Measurements from ENCODE around the gene NID2. TPM values are rescaled to one million over a fixed set of nuclear protein-coding genes. Genes with fewer than 3 reads are reported as not detected.

NID2 gene
- total RNA-seq, 1 experiment from 2014 or later: 9.5 TPM

- DNase-seq: no peak
- Histone ChIP-seq H3K4me1 (no peaks in the 10 kb centered on the region; the same call in 1 of the 2 replicates), H3K27me3 (replicated peaks; ENCODE audit: control insufficient read depth, insufficient read depth, low read length) (no peaks in the 10 kb centered on the region), H3K36me3 (ENCODE audit: control insufficient read depth, insufficient read depth, low read length) (no peaks in the 10 kb centered on the region), H3K9me3 (no peaks in the 10 kb centered on the region), H3K4me3 (ENCODE audit: low read depth, low read length) (no peak overlapping the region)
- Mint-ChIP-seq H3K36me3 (ENCODE audit: insufficient read depth, unreplicated experiment) (peaks cover 6% of the 10 kb centered on the region), H3K4me1 (ENCODE audit: low read depth, unreplicated experiment) (no peaks in the 10 kb centered on the region), H3K9me3 (ENCODE audit: unreplicated experiment) (no peaks in the 10 kb centered on the region), H3K27ac (ENCODE audit: unreplicated experiment) (no peak overlapping the region), H3K4me3 (ENCODE audit: unreplicated experiment) (no peak overlapping the region), H3K27me3 (ENCODE audit: insufficient read depth, unreplicated experiment) (no peaks in the 10 kb centered on the region)
- no TSS peak for BruUV-seq (replicated peaks)
- TF ChIP-seq, protein P1, sequence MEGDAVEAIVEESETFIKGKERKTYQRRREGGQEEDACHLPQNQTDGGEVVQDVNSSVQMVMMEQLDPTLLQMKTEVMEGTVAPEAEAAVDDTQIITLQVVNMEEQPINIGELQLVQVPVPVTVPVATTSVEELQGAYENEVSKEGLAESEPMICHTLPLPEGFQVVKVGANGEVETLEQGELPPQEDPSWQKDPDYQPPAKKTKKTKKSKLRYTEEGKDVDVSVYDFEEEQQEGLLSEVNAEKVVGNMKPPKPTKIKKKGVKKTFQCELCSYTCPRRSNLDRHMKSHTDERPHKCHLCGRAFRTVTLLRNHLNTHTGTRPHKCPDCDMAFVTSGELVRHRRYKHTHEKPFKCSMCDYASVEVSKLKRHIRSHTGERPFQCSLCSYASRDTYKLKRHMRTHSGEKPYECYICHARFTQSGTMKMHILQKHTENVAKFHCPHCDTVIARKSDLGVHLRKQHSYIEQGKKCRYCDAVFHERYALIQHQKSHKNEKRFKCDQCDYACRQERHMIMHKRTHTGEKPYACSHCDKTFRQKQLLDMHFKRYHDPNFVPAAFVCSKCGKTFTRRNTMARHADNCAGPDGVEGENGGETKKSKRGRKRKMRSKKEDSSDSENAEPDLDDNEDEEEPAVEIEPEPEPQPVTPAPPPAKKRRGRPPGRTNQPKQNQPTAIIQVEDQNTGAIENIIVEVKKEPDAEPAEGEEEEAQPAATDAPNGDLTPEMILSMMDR (IDR thresholded peaks at IDR 0.05; ENCODE audit: insufficient read depth in 1 of 2, low read depth in 1 of 2, low read length in 1 of 2, severe bottlenecking in 1 of 2, unreplicated experiment in 1 of 2): no peak
- intact Hi-C loops (cut with micrococcal nuclease; ENCODE audit: unreplicated experiment): no loop called here
- CTCF ChIA-PET: interaction anchor here (0.6 kb wide), 1 partner anchor 241 kb away, joined by 3 read pairs; no protein-coding TSS in a partner anchor
- POLR2A ChIA-PET: no interaction called here
These were observed 48.6 kb downstream of the NID2 start for GRCh38 chr14:52020161-52020714.

DNA sequence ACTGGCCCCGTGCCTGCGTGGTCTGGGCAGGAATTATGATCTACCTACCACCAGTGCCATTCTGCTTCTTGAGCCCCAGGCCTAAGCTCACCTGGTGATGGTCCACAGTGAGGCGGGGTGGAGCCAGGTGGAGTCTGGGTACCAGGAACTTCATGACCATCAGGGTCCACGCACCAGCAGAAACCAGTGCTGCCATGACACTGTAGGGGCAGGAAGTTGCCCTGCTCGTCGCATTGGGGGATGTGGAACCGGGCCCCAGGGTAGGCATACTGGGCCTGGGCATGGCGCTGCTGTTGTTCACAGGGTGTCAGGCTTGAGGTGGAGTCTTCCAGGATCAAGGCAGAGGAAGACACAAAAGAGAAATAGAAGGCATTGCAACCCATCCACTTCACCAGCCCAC lies 49.9 kb downstream of the NID2 start:
- H3K27ac Mint-ChIP-seq (ENCODE audit: unreplicated experiment): no peak overlapping the region
- TF ChIP-seq, protein P1 (IDR thresholded peaks at IDR 0.05; ENCODE audit: insufficient read depth in 1 of 2, low read depth in 1 of 2, low read length in 1 of 2, severe bottlenecking in 1 of 2, unreplicated experiment in 1 of 2): no peak
- no peaks in the 10 kb centered on the region for H3K9me3 Mint-ChIP-seq (ENCODE audit: unreplicated experiment)
- H3K4me3 Mint-ChIP-seq (ENCODE audit: unreplicated experiment): no peak overlapping the region
- ChIA-PET POLR2A (no interaction called here), CTCF (no interaction called here)
- intact Hi-C loops (cut with micrococcal nuclease; ENCODE audit: unreplicated experiment): loop anchor here (10.0 kb wide), 1 partner anchor 46 kb away; the partner anchor contains the start of gene NID2
- H3K4me1 ChIP-seq: no peaks in the 10 kb centered on the region
- no peaks in the 10 kb centered on the region for H3K27me3 Mint-ChIP-seq (ENCODE audit: insufficient read depth, unreplicated experiment)
- H3K4me3 ChIP-seq (ENCODE audit: low read depth, low read length): no peak overlapping the region
- H3K36me3 ChIP-seq (ENCODE audit: control insufficient read depth, insufficient read depth, low read length): no peaks in the 10 kb centered on the region
- no peaks in the 10 kb centered on the region for H3K27me3 ChIP-seq (replicated peaks; ENCODE audit: control insufficient read depth, insufficient read depth, low read length)
- H3K4me1 Mint-ChIP-seq (ENCODE audit: low read depth, unreplicated experiment): no peaks in the 10 kb centered on the region
- H3K9me3 ChIP-seq: no peaks in the 10 kb centered on the region
- H3K36me3 Mint-ChIP-seq (ENCODE audit: insufficient read depth, unreplicated experiment): peaks cover 17% of the 10 kb centered on the region
- DNase-seq: no peak
- no TSS peak for BruUV-seq (replicated peaks)

GRCh38 chr14:52018252-52018651 lies 50.6 kb downstream of the NID2 start:
- CTCF ChIA-PET: no interaction called here
- Mint-ChIP-seq H3K27me3 (ENCODE audit: insufficient read depth, unreplicated experiment) (no peaks in the 10 kb centered on the region), H3K9me3 (ENCODE audit: unreplicated experiment) (no peaks in the 10 kb centered on the region), H3K36me3 (ENCODE audit: insufficient read depth, unreplicated experiment) (peaks cover 22% of the 10 kb centered on the region), H3K4me1 (ENCODE audit: low read depth, unreplicated experiment) (no peaks in the 10 kb centered on the region), H3K4me3 (ENCODE audit: unreplicated experiment) (no peak overlapping the region), H3K27ac (ENCODE audit: unreplicated experiment) (no peak overlapping the region)
- Histone ChIP-seq H3K4me1 (no peaks in the 10 kb centered on the region), H3K4me3 (ENCODE audit: low read depth, low read length) (no peak overlapping the region), H3K36me3 (ENCODE audit: control insufficient read depth, insufficient read depth, low read length) (no peaks in the 10 kb centered on the region), H3K9me3 (no peaks in the 10 kb centered on the region), H3K27me3 (replicated peaks; ENCODE audit: control insufficient read depth, insufficient read depth, low read length) (no peaks in the 10 kb centered on the region)
- intact Hi-C loops (cut with micrococcal nuclease; ENCODE audit: unreplicated experiment): loop anchor here (10.0 kb wide), 1 partner anchor 47 kb away; the partner anchor contains the start of gene NID2
- POLR2A ChIA-PET: no interaction called here
- TF ChIP-seq, protein P1 (IDR thresholded peaks at IDR 0.05; ENCODE audit: insufficient read depth in 1 of 2, low read depth in 1 of 2, low read length in 1 of 2, severe bottlenecking in 1 of 2, unreplicated experiment in 1 of 2): no peak
- no TSS peak for BruUV-seq (replicated peaks)
- no peak for DNase-seq

Measured in Caco-2 (cell line).